ENCODE results near the gene KDELR1.

KDELR1 gene

GRCh38 chr19:48371367-48371766 lies 20.0 kb downstream of the KDELR1 start:
- Mint-ChIP-seq H3K27ac (no peak overlapping the region), H3K27me3 (ENCODE audit: low read depth, poor library complexity) (peaks cover 24% of the 10 kb centered on the region), H3K36me3 (ENCODE audit: low read depth) (no peaks in the 10 kb centered on the region), H3K4me1 (peaks cover 68% of the 10 kb centered on the region), H3K9me3 (no peaks in the 10 kb centered on the region), H3K4me3 (no peak overlapping the region)
- DNase-seq = no peak
- no peak for TF ChIP-seq CTCF (IDR thresholded peaks at IDR 0.05)

- Mint-ChIP-seq H3K36me3 (ENCODE audit: low read depth) (no peaks in the 10 kb centered on the region), H3K9me3 (no peaks in the 10 kb centered on the region), H3K4me3 (no peak overlapping the region), H3K27me3 (ENCODE audit: low read depth, poor library complexity) (peaks cover 24% of the 10 kb centered on the region), H3K27ac (no peak overlapping the region), H3K4me1 (peaks cover 64% of the 10 kb centered on the region)
- no peak for DNase-seq
- TF ChIP-seq CTCF (IDR thresholded peaks at IDR 0.05) = no peak
These were observed 20.4 kb downstream of the KDELR1 start for GRCh38 chr19:48370955-48371354.

- Mint-ChIP-seq H3K9me3 (no peaks in the 10 kb centered on the region), H3K4me1 (peaks cover 50% of the 10 kb centered on the region), H3K27me3 (ENCODE audit: low read depth, poor library complexity) (peaks cover 16% of the 10 kb centered on the region), H3K36me3 (ENCODE audit: low read depth) (no peaks in the 10 kb centered on the region), H3K4me3 (no peak overlapping the region), H3K27ac (no peak overlapping the region)
- DNase-seq = no peak
- TF ChIP-seq CTCF (IDR thresholded peaks at IDR 0.05) = no peak
These were observed 22.4 kb downstream of the KDELR1 start for GRCh38 chr19:48368936-48369335.

- Mint-ChIP-seq H3K27me3 (ENCODE audit: low read depth, poor library complexity) (peaks cover 10% of the 10 kb centered on the region), H3K36me3 (ENCODE audit: low read depth) (no peaks in the 10 kb centered on the region), H3K27ac (no peak overlapping the region), H3K9me3 (no peaks in the 10 kb centered on the region), H3K4me1 (peaks cover 39% of the 10 kb centered on the region), H3K4me3 (no peak overlapping the region)
- TF ChIP-seq CTCF (IDR thresholded peaks at IDR 0.05) = no peak
- DNase-seq = no peak
These were observed 23.5 kb downstream of the KDELR1 start for GRCh38 chr19:48367855-48368254.

- DNase-seq = no peak
- peaks cover 7% of the 10 kb centered on the region for H3K27me3 Mint-ChIP-seq (ENCODE audit: low read depth, poor library complexity)
- no peak overlapping the region for H3K27ac Mint-ChIP-seq
- H3K4me1 Mint-ChIP-seq = peaks cover 26% of the 10 kb centered on the region
- H3K36me3 Mint-ChIP-seq (ENCODE audit: low read depth) = no peaks in the 10 kb centered on the region
- no peak overlapping the region for H3K4me3 Mint-ChIP-seq
- H3K9me3 Mint-ChIP-seq = no peaks in the 10 kb centered on the region
- TF ChIP-seq CTCF (IDR thresholded peaks at IDR 0.05) = no peak
These were observed 25.7 kb downstream of the KDELR1 start for GRCh38 chr19:48365602-48366001.

GRCh38 chr19:48364598-48365348 lies 26.6 kb downstream of the KDELR1 start:
- Mint-ChIP-seq H3K36me3 (ENCODE audit: low read depth) (peaks cover under 1% of the 10 kb centered on the region), H3K4me3 (no peak overlapping the region), H3K27ac (no peak overlapping the region), H3K4me1 (peaks cover 20% of the 10 kb centered on the region), H3K27me3 (ENCODE audit: low read depth, poor library complexity) (peaks cover 7% of the 10 kb centered on the region), H3K9me3 (no peaks in the 10 kb centered on the region)
- DNase-seq = no peak
- no peak for TF ChIP-seq CTCF (IDR thresholded peaks at IDR 0.05)
